ENCODE data around the gene EHF.

EHF gene

GRCh38 chr11:34595960-34596644 is 24.8 kb upstream of the EHF start:
- Histone ChIP-seq H3K79me2 (ENCODE audit: control insufficient read depth, low read length) (no peaks in the 10 kb centered on the region), H3K4me2 (ENCODE audit: low read length) (no peak overlapping the region), H3K27me3 (ENCODE audit: control insufficient read depth, low read length) (no peaks in the 10 kb centered on the region), H4K20me1 (ENCODE audit: control insufficient read depth, insufficient read depth, low read depth, low read length) (no peaks in the 10 kb centered on the region), H3F3A (ENCODE audit: control insufficient read depth, insufficient read depth) (no peaks in the 10 kb centered on the region), H3K9me2 (replicated peaks; ENCODE audit: control insufficient read depth, low read length) (no peaks in the 10 kb centered on the region), H3K36me3 (ENCODE audit: control insufficient read depth, low read length) (no peaks in the 10 kb centered on the region), H3K27ac (ENCODE audit: low read depth, low read length) (no peak overlapping the region), H3K9me3 (ENCODE audit: control insufficient read depth, insufficient read depth, low read length) (no peaks in the 10 kb centered on the region), H3K4me3 (ENCODE audit: low read length) (no peak overlapping the region), H3K4me1 (ENCODE audit: control insufficient read depth, low read length) (no peaks in the 10 kb centered on the region)
- TF ChIP-seq EZH2phosphoT487 (IDR thresholded peaks at IDR 0.05; ENCODE audit: borderline replicate concordance, low read length) (no peak), CTCF (IDR thresholded peaks at IDR 0.05; ENCODE audit: low read depth, low read length, poor library complexity, severe bottlenecking) (no peak)

- H3K27me3 ChIP-seq (ENCODE audit: control insufficient read depth, low read length) = no peaks in the 10 kb centered on the region
- no peak for TF ChIP-seq CTCF (IDR thresholded peaks at IDR 0.05; ENCODE audit: low read depth, low read length, poor library complexity, severe bottlenecking)
- TF ChIP-seq EZH2phosphoT487 (IDR thresholded peaks at IDR 0.05; ENCODE audit: borderline replicate concordance, low read length) = no peak
- H3K4me1 ChIP-seq (ENCODE audit: control insufficient read depth, low read length) = no peaks in the 10 kb centered on the region
- H3K4me3 ChIP-seq (ENCODE audit: low read length) = no peak overlapping the region
- no peaks in the 10 kb centered on the region for H3K79me2 ChIP-seq (ENCODE audit: control insufficient read depth, low read length)
- no peaks in the 10 kb centered on the region for H3K9me2 ChIP-seq (replicated peaks; ENCODE audit: control insufficient read depth, low read length)
- no peaks in the 10 kb centered on the region for H3K9me3 ChIP-seq (ENCODE audit: control insufficient read depth, insufficient read depth, low read length)
- no peaks in the 10 kb centered on the region for H3F3A ChIP-seq (ENCODE audit: control insufficient read depth, insufficient read depth)
- H3K36me3 ChIP-seq (ENCODE audit: control insufficient read depth, low read length) = no peaks in the 10 kb centered on the region
- H3K4me2 ChIP-seq (ENCODE audit: low read length) = no peak overlapping the region
- H3K27ac ChIP-seq (ENCODE audit: low read depth, low read length) = no peak overlapping the region
- H4K20me1 ChIP-seq (ENCODE audit: control insufficient read depth, insufficient read depth, low read depth, low read length) = no peaks in the 10 kb centered on the region
These were observed 21.4 kb upstream of the EHF start for GRCh38 chr11:34599406-34599945.

- Histone ChIP-seq H3K9me2 (replicated peaks; ENCODE audit: control insufficient read depth, low read length) (no peaks in the 10 kb centered on the region), H3K79me2 (ENCODE audit: control insufficient read depth, low read length) (no peaks in the 10 kb centered on the region), H4K20me1 (ENCODE audit: control insufficient read depth, insufficient read depth, low read depth, low read length) (no peaks in the 10 kb centered on the region), H3K27ac (ENCODE audit: low read depth, low read length) (no peak overlapping the region), H3K36me3 (ENCODE audit: control insufficient read depth, low read length) (no peaks in the 10 kb centered on the region), H3K27me3 (ENCODE audit: control insufficient read depth, low read length) (no peaks in the 10 kb centered on the region), H3K9me3 (ENCODE audit: control insufficient read depth, insufficient read depth, low read length) (no peaks in the 10 kb centered on the region), H3K4me3 (ENCODE audit: low read length) (no peak overlapping the region), H3K4me2 (ENCODE audit: low read length) (no peak overlapping the region), H3F3A (ENCODE audit: control insufficient read depth, insufficient read depth) (no peaks in the 10 kb centered on the region), H3K4me1 (ENCODE audit: control insufficient read depth, low read length) (no peaks in the 10 kb centered on the region)
- no peak for TF ChIP-seq EZH2phosphoT487 (IDR thresholded peaks at IDR 0.05; ENCODE audit: borderline replicate concordance, low read length)
- TF ChIP-seq CTCF (IDR thresholded peaks at IDR 0.05; ENCODE audit: low read depth, low read length, poor library complexity, severe bottlenecking) = no peak
These were observed 20.4 kb upstream of the EHF start for GRCh38 chr11:34600339-34601084.

Measured in DOHH2 (cell line).